HG03103 (cell line): ENCODE results near the gene GNAT1.
"Not testable (repeated sequence)": the region's sequence is repeated elsewhere in the genome, so short reads cannot be mapped to it uniquely, and the experiment has no call there.

Experiments used
- ATAC-seq: cut with Tn5 transposase; IDR thresholded peaks from one replicate; pipeline ENCODE4 v1.9.1; 2021; ENCODE audit warnings: low read depth; ENCODE audit not compliant: unreplicated experiment

The GNAT1 gene

DNA sequence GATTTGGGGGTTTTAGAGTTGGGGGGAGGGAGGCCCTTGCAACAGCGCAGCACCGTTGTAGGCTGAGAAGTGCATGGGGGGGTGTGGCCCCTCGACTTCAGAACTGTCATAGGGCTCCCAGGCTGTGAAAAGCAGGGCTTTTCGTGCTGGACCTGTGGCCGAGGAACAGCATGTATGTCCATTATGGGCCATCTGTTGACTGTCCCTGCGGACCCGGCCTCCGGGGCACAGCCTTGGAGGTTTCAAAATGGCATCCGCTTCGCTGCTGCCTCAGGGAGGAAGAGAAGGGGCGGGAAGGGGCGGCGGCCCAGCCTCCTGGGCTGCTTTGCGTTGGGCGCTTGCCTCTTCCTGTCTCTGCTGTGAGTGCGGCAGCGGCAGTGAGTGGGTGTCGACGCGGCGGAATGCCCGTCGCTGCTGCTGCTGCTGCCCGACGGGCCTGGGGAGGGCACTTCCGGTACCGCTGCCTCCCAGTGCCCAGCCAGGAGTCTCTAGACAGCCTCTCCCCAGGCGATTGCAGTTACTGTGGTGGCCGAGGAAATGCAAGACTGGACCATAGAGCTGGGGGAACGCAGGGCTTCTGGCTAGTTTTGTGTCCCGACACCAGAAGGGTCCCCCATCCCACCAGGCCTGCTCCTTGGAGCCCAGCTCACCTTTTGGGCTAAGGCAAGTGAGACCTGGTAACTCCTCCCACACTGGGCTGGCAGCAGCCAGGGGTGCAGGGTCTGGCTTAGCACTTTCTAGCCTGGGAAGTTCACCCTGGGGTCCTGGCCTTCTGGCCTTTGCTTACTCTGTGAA is 46.5 kb downstream of the GNAT1 start:
- no peak for ATAC-seq

DNA sequence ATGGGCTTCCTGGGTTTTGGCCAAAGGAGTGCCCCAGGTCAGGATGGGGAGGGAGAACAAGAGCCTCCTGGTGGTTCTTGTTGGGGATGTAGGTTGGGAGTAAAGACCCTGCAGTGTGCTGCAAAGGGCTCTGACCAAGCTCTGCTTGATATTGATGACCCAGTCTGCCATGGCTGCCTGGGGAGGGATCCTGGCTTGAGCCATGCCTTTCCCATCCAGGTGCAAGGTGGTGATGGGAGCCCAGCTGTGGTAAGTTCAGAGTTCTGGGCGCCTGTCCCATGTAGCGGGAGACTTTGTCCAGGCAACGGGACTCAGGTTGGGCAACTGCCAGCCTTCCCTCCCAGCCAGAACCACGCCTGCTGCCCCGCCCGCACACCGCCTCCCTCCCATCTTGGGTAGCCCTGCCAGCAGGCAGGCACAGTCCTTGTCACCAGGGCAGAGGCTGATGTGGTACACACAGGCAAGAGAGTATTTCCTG is 47.2 kb downstream of the GNAT1 start:
- no peak for ATAC-seq

DNA sequence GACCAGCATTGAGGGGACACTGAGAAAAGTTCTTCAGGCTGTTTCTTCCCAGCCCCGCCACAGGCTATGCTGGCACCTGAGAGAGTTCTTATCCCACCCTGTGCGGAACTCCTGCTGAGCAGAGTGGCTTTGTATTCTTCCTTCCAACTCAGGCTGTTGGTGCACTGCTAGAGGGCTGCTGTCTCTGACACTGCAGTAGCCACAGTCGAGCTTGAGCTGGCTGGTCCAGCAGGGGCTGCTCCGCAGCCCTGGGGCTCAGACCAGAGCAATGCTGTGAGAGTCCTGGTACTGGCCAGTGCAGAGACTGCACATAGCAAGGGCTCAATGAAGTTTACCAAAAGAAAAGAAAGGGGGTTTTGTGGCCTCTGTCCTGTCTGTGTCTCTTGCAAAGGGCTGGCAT is 48.2 kb downstream of the GNAT1 start:
- no peak for ATAC-seq

DNA sequence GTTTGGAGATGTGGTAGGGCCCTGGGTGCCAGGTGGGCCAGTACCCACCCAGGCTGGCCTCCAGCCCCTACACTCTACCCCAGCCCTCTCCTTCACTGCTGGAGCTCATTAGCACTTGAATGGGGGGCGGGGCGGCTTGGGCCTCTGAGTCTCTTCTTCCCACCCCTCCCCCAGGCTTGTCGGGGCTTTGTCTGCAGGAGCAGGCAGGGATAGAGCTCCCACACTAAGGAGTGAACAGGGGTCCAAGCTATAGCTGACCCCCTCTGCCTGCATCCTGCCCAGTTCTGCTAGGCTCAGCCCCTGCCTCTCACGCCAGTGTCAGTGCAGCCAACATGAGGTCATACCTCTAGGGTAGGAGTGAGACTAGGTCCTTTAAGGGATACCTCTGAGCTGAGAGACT is 49.8 kb downstream of the GNAT1 start:
- ATAC-seq: no peak

DNA sequence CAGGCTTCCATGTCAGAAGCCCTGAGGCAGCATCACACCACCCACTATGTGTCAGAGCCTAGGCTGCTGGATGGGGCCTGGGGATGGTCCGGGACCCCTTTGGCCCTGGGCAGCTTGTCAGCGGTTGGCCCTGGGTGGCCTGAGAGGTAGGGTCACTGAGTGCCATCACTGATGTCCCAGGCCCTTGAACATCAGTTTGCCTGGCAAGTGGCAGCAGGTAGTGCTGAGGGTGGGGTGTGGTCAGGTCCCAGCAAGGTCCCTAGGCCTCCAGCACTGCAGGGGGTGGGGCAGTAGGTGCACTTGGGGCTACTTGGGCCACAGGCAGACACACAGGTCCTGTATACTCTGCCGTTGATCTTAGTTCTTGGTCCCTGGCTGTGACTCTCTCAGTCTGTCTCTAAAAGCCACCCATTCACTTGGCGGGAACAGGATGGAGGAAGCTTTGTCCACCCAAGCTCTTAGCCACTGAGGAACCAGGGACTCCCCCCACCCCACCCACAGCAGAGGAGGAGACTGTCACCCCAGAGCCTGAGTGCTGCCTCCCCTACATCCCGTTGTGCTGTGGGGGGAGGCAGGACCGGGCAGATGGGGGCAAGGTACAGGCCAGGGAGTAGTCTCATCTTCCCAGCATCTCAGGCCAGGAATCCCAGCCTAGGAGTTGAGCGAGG is 50.4 kb downstream of the GNAT1 start:
- ATAC-seq: no peak

DNA sequence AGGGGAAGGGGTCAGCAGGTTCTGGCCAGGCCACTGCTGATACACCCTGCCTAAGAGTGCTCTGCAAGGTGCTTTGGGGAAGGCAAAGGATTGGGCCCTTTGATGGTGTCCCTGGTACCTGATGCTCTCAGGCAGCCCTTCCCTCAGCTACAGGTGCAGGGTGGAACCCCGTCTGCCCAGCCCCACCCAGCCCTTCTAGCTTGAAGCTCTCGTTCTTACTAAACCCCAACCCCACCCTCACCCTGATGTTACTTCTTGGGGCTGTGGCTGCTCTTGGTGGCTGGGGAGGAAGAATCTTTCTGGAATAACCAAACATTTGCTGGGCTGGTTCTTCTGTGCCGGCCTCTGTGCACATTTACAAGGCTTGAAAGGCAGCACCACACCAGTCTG is 51.0 kb downstream of the GNAT1 start:
- ATAC-seq: no peak

DNA sequence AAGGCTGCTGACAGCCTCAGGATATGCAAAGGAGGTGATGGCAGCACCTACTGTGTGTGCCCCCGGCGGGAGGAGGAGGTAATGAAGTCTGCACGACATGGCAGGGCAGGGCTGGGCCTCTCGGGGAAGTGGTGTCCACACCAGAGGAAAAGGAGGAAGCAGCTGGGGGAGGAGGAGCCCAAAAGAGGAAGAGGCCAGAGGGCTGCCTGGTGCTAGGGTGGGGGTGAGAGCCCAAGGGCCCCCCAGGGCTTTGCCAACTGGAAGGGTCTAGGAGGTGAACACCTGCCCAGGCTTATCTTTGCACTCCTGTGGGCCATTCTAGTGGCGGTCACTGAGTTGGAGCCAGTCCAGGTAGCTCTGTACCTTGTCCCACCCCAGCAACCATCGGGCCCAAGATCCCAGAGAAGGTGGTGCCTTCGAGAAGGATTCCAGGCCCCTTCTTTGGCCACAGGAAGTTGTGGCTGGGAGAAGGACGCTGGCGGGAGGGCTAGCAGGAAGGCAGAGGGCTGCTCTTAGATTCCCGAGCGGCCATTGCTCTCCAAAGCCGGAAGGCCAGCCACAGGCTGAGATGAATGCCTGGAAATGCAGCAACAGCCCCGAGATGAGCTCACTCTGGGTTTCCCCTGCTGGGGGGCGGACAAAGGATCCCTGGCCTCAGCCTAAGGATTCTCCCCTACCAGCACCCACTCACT is 51.6 kb downstream of the GNAT1 start:
- no peak for ATAC-seq

DNA sequence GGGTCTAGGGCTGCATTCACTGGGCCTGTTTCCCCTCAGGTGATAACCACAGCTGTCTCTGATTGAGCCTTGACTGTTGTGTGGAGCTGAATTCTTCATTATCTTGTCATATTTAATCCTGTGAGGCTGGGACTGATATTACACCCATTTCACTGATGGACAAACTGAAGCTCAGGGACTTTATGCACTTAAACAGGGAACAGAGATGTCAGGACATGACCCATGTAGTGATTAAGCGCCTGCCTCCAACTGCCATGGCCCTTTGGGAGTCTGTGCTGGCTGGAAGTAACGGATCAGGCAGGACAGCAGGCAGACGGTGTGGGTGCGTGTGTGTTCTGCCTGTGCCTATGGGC is 52.1 kb downstream of the GNAT1 start:
- no peak for ATAC-seq

DNA sequence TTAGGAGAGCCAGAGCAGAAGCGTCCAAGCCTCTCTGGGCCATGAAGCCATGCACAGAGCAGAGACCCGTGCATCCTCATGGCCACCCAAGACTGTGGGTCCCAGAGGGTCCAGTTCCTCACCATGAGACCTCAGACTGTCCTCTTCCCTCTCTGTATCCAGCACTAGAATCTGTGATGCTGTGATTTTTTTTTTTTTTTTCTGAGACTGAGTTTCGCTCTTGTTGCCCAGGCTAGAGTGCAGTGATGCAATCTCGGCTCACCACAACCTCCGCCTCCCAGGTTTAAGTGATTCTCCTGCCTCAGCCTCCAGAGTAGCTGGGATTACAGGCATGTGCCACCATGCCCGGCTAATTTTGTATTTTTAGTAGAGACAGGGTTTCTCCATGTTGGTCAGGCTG is 53.4 kb downstream of the GNAT1 start:
- ATAC-seq: not testable (repeated sequence)

DNA sequence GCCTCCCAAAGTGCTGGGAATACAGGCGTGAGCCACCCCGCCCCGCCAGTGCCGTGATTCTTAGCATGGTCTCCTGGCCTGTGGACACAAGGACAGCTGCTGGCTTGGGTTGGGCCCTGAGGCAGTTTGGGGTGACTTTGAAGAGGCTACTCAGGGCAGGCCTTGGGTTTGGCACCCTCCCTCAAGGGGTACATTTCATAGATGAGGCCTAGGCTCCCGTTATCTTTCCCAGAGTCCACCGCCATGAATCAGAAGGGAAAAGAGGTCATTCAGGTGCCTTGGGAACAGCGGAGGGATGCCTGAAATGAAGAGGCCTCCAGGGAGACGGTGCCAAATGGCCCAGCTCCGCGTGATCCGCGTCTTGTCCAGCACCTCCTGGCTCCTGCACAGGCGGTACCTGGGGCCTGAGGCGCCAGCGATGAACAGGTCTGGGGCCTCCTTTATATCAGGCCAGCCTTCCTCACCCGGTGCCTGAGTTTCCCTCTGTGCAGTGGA is 53.9 kb downstream of the GNAT1 start:
- ATAC-seq: no peak

DNA sequence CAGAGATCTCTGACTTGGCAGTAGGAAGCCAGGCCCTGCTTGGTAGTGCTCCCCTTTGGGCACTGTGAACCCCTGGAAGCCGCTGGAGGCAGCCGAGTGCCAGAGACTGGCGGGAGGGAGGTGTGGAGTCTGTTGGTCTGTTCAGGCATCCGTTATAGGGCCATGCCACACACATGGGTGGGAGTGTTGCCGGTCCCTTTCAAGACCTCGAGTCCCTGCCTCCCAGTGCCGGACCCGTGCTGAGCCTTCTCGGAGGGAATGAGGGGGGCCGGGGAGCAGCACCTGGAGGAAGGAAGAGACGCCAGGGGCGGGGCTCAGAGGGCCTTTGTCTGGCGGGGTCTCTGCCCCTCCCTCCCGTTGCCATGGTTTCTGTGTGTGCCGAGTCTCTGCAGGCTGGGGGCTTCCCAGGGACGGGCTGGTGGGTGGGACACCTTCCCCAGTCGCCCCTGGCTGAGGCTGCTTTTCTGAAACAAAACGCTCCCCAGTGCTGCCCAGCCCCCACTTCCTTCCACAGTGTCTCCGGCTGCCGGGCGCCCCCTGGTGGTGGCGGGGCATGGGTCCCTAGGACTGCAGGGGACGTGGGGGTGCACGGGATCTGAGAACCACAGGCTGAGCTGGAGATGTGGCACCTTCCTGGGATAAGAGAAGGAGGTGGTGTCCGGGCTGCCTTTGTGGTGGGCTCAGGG is 54.6 kb downstream of the GNAT1 start:
- peak; percentile 45 for ATAC-seq

DNA sequence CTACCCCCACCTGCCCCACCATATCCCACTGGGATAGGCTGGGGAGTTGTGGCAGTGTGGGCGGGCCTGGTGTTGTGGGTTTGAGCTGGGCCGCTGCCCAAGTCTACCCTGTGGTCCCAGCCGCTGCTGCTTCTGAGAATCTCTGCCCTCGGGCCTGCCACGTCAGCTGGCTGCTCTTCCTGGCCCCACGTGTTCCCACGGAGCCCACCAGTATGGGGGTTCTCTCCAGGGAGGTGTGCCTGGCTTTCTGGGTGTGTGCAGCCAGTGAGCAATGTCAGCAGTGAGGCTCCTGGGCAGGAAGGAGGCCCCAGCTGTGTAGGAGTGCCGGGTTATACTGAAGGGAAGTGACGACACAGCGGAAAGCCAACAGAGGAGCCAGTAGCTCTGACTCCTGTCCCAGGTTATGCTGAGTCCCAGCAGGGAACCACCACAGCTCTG is 55.1 kb downstream of the GNAT1 start:
- ATAC-seq: peak; percentile 48
